HEK293 (cell line): ENCODE results near the gene LSG1.

ENCODE experiments used
- CTCF ChIA-PET: fragments of 350-600 bp; formaldehyde crosslinking; extraction: SDS; loops from one replicate; lab custom pipeline; 2021; ENCODE audit warnings: antibody characterized with exemption; lab: Yijun Ruan, JAX
- POLR2A ChIA-PET: fragments of 300-600 bp; formaldehyde crosslinking; extraction: SDS; loops from one replicate; lab custom pipeline; 2020; ENCODE audit warnings: antibody characterized with exemption, inconsistent platforms; lab: Yijun Ruan, JAX
- H3K27ac ChIP-seq: fragments of 200-500 bp; sonication (Bioruptor generic); 2 replicates; pipeline ENCODE4 v1.5.1; 2014; ENCODE audit warnings: low read depth, low read length, control low read depth, inconsistent platforms; ENCODE audit errors: extremely low read depth
- H3K36me3 ChIP-seq, 2 experiments: fragments of 200-500 bp in 1 of 2; sonication (Bioruptor generic) in 1 of 2; 1 replicate in 1 of 2; 2 replicates in 1 of 2; pipeline ENCODE4 v1.5.1; 2014 to 2017; ENCODE audit warnings: inconsistent platforms in 2 of 2, low read length in 2 of 2; ENCODE audit not compliant: control insufficient read depth in 2 of 2, insufficient read depth in 1 of 2
- H3K4me1 ChIP-seq: fragments of 200-500 bp; sonication (Bioruptor generic); 2 replicates; pipeline ENCODE4 v1.5.1; 2014; ENCODE audit warnings: mild to moderate bottlenecking, low read length, inconsistent platforms; ENCODE audit not compliant: control insufficient read depth, insufficient read depth
- H3K4me3 ChIP-seq: 2 replicates; pipeline ENCODE4 v1.5.1; 2011; ENCODE audit warnings: low read depth, mild to moderate bottlenecking, control low read depth, low read length, moderate library complexity
- H3K9me3 ChIP-seq: fragments of 200-500 bp; sonication (Bioruptor generic); 2 replicates; pipeline ENCODE4 v1.5.1; 2014; ENCODE audit warnings: low read depth, low read length, inconsistent platforms; ENCODE audit not compliant: control insufficient read depth, insufficient read depth
- BCL11A ChIP-seq: fragments of 450-650 bp; formaldehyde crosslinking; IDR thresholded peaks from 2 replicates; pipeline ENCODE4 v1.5.1; 2016; ENCODE audit warnings: low read depth, missing biosample characterization, missing genetic modification characterization
- KLF8 ChIP-seq: fragments of 450-650 bp; formaldehyde crosslinking; IDR thresholded peaks from 2 replicates; pipeline ENCODE4 v1.5.1; 2016; ENCODE audit warnings: missing biosample characterization, missing genetic modification characterization
- ZBTB48 ChIP-seq: fragments of 450-650 bp; formaldehyde crosslinking; IDR thresholded peaks from 2 replicates; pipeline ENCODE4 v1.5.1; 2016; ENCODE audit warnings: missing biosample characterization, missing genetic modification characterization
- ZNF112 ChIP-seq: fragments of 450-650 bp; formaldehyde crosslinking; IDR thresholded peaks from 2 replicates; pipeline ENCODE4 v1.5.0; 2017; ENCODE audit warnings: missing biosample characterization, missing genetic modification characterization
- ZNF133 ChIP-seq: fragments of 450-650 bp; formaldehyde crosslinking; IDR thresholded peaks from 2 replicates; pipeline ENCODE4 v1.5.1; 2016; ENCODE audit warnings: missing biosample characterization, missing genetic modification characterization
- ZNF221 ChIP-seq: fragments of 450-650 bp; formaldehyde crosslinking; IDR thresholded peaks from 2 replicates; pipeline ENCODE4 v1.5.1; 2017; ENCODE audit warnings: missing biosample characterization, missing genetic modification characterization, borderline replicate concordance
- ZNF426 ChIP-seq: fragments of 450-650 bp; formaldehyde crosslinking; IDR thresholded peaks from 2 replicates; pipeline ENCODE4 v1.5.1; 2017; ENCODE audit warnings: missing biosample characterization, missing genetic modification characterization, mild to moderate bottlenecking, inconsistent platforms, moderate library complexity
- ZNF433 ChIP-seq: fragments of 450-650 bp; formaldehyde crosslinking; IDR thresholded peaks from 2 replicates; pipeline ENCODE4 v1.5.1; 2016; ENCODE audit warnings: missing biosample characterization, missing genetic modification characterization, low read depth
- ZNF768 ChIP-seq: fragments of 450-650 bp; formaldehyde crosslinking; IDR thresholded peaks from 2 replicates; pipeline ENCODE4 v1.5.1; 2018; ENCODE audit warnings: missing biosample characterization, mild to moderate bottlenecking, missing genetic modification characterization
- ZSCAN30 ChIP-seq: fragments of 450-650 bp; IDR thresholded peaks from 2 replicates; pipeline ENCODE4 v1.5.1; 2018; ENCODE audit warnings: missing biosample characterization, mild to moderate bottlenecking, missing genetic modification characterization, moderate library complexity
- TF ChIP-seq, protein P1 (sequence below): fragments of 450-650 bp; formaldehyde crosslinking; IDR thresholded peaks from 2 replicates; pipeline ENCODE4 v1.5.1; 2016; ENCODE audit warnings: missing biosample characterization, missing genetic modification characterization
- TF ChIP-seq, protein P2 (sequence below): fragments of 450-650 bp; formaldehyde crosslinking; IDR thresholded peaks from 2 replicates; pipeline ENCODE4 v1.5.1; 2016; ENCODE audit warnings: missing biosample characterization, missing genetic modification characterization, borderline replicate concordance
- TF ChIP-seq, protein P3 (sequence below): fragments of 450-650 bp; formaldehyde crosslinking; IDR thresholded peaks from 2 replicates; pipeline ENCODE4 v1.5.1; 2016; ENCODE audit warnings: missing biosample characterization, missing genetic modification characterization
- TF ChIP-seq, protein P4 (sequence below): sonication (generic); formaldehyde crosslinking; IDR thresholded peaks from 2 replicates; pipeline ENCODE4 v1.8.1; 2022; ENCODE audit warnings: mild to moderate bottlenecking, moderate library complexity, missing genetic modification reagents
- TF ChIP-seq, protein P5 (sequence below): fragments of 450-650 bp; formaldehyde crosslinking; IDR thresholded peaks from 2 replicates; pipeline ENCODE4 v1.5.1; 2016; ENCODE audit warnings: missing biosample characterization, missing genetic modification characterization
- TF ChIP-seq, protein P6 (sequence below): fragments of 450-650 bp; formaldehyde crosslinking; IDR thresholded peaks from 2 replicates; pipeline ENCODE4 v1.5.1; 2016; ENCODE audit warnings: missing biosample characterization, missing genetic modification characterization
- TF ChIP-seq, protein P7 (sequence below): fragments of 450-650 bp; formaldehyde crosslinking; IDR thresholded peaks from 2 replicates; pipeline ENCODE4 v1.5.1; 2016; ENCODE audit warnings: missing biosample characterization, missing genetic modification characterization
- TF ChIP-seq, protein P8 (sequence below): fragments of 450-650 bp; formaldehyde crosslinking; IDR thresholded peaks from 2 replicates; pipeline ENCODE4 v1.5.1; 2016; ENCODE audit warnings: missing biosample characterization, missing genetic modification characterization, low read depth

Gene LSG1

DNA sequence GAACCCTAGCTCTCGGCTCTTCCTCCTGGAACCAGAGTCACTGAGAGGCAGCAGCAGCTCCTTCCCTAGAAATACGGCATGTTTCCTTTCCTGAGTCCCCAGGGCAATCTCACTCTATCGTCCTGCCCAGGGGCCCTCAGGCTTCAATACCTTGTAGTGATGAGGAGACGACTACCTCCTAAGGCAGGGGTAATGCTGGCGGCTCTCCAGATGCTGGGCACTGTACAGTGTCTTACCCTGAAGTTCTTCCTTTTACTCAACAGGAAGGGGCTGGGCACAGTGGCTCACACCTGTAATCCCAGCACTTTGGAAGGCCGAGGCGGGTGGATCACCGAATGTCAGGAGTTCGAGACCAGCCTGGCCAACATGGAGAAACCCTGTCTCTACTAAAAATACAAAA, 52.2 kb downstream of the LSG1 start (continued):
- TF ChIP-seq, protein P1, sequence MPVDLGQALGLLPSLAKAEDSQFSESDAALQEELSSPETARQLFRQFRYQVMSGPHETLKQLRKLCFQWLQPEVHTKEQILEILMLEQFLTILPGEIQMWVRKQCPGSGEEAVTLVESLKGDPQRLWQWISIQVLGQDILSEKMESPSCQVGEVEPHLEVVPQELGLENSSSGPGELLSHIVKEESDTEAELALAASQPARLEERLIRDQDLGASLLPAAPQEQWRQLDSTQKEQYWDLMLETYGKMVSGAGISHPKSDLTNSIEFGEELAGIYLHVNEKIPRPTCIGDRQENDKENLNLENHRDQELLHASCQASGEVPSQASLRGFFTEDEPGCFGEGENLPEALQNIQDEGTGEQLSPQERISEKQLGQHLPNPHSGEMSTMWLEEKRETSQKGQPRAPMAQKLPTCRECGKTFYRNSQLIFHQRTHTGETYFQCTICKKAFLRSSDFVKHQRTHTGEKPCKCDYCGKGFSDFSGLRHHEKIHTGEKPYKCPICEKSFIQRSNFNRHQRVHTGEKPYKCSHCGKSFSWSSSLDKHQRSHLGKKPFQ (tag by site-specific recombination): no peak
- TF ChIP-seq, protein P2, sequence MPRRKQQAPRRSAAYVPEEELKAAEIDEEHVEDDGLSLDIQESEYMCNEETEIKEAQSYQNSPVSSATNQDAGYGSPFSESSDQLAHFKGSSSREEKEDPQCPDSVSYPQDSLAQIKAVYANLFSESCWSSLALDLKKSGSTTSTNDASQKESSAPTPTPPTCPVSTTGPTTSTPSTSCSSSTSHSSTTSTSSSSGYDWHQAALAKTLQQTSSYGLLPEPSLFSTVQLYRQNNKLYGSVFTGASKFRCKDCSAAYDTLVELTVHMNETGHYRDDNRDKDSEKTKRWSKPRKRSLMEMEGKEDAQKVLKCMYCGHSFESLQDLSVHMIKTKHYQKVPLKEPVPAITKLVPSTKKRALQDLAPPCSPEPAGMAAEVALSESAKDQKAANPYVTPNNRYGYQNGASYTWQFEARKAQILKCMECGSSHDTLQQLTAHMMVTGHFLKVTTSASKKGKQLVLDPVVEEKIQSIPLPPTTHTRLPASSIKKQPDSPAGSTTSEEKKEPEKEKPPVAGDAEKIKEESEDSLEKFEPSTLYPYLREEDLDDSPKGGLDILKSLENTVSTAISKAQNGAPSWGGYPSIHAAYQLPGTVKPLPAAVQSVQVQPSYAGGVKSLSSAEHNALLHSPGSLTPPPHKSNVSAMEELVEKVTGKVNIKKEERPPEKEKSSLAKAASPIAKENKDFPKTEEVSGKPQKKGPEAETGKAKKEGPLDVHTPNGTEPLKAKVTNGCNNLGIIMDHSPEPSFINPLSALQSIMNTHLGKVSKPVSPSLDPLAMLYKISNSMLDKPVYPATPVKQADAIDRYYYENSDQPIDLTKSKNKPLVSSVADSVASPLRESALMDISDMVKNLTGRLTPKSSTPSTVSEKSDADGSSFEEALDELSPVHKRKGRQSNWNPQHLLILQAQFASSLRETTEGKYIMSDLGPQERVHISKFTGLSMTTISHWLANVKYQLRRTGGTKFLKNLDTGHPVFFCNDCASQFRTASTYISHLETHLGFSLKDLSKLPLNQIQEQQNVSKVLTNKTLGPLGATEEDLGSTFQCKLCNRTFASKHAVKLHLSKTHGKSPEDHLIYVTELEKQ (tag by site-specific recombination): no peak
- TF ChIP-seq KLF8 (tag by site-specific recombination) (no peak), ZNF112 (tag by site-specific recombination) (no peak), ZBTB48 (tag by site-specific recombination) (no peak)
- TF ChIP-seq, protein P3, sequence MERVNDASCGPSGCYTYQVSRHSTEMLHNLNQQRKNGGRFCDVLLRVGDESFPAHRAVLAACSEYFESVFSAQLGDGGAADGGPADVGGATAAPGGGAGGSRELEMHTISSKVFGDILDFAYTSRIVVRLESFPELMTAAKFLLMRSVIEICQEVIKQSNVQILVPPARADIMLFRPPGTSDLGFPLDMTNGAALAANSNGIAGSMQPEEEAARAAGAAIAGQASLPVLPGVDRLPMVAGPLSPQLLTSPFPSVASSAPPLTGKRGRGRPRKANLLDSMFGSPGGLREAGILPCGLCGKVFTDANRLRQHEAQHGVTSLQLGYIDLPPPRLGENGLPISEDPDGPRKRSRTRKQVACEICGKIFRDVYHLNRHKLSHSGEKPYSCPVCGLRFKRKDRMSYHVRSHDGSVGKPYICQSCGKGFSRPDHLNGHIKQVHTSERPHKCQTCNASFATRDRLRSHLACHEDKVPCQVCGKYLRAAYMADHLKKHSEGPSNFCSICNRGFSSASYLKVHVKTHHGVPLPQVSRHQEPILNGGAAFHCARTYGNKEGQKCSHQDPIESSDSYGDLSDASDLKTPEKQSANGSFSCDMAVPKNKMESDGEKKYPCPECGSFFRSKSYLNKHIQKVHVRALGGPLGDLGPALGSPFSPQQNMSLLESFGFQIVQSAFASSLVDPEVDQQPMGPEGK (tag by site-specific recombination): no peak

DNA sequence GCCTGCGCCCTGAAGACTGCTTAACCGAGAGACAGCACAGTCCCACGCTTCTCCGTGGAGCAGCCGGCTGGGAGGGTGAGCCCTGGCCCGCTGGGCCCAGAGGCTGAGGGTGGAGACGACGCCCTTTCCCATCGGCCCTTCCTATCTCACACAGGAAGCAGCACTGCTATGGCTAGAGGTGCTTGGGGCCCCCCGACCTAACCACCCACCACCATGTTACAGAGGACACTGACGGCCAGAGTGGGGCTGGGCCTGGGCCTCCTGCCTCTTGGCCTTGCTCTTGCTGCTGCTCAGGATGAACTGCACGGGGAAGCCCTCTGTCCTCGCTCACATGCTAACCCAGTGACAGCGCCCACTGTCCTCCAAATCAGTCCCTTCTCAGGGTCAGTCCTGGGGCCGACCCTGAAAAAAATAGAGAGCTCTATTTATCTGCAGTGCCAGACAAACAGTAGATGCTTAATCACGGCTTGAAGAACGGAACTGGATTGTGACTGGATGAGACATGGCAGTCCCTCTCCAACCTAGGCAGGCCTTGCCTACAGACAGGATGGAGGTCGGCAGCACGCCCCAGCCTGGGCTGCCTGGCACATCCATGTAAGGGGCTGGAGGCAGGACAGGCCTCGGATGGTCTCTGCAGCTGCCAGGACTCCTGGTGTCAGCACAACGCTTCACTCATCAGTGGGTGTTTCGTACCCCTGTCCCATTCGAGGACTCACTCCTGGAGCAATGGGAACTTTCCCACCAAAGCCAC, 53.0 kb downstream of the LSG1 start:
- ChIA-PET CTCF (interaction anchor here (1.4 kb wide), 1 partner anchor 14 kb away, joined by 4 read pairs; no protein-coding TSS in a partner anchor), POLR2A (no interaction called here)
- Histone ChIP-seq H3K4me1 (peaks cover 2% of the 10 kb centered on the region; the same call in 1 of the 2 replicates), H3K9me3 (no peaks in the 10 kb centered on the region), H3K36me3 (peaks cover 0 to 9% of the 10 kb centered on the region in 2 experiments; a peak in 2 of 3 replicates), H3K27ac (no peak overlapping the region), H3K4me3 (no peak overlapping the region)
- no peak for TF ChIP-seq ZNF221 (tag by site-specific recombination)
- TF ChIP-seq, protein P4, sequence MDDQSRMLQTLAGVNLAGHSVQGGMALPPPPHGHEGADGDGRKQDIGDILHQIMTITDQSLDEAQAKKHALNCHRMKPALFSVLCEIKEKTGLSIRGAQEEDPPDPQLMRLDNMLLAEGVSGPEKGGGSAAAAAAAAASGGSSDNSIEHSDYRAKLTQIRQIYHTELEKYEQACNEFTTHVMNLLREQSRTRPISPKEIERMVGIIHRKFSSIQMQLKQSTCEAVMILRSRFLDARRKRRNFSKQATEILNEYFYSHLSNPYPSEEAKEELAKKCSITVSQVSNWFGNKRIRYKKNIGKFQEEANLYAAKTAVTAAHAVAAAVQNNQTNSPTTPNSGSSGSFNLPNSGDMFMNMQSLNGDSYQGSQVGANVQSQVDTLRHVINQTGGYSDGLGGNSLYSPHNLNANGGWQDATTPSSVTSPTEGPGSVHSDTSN (CRISPR knock-in tag): no peak
- no peak for TF ChIP-seq ZNF433
- TF ChIP-seq ZNF768 (tag by site-specific recombination): no peak
- TF ChIP-seq, protein P5, sequence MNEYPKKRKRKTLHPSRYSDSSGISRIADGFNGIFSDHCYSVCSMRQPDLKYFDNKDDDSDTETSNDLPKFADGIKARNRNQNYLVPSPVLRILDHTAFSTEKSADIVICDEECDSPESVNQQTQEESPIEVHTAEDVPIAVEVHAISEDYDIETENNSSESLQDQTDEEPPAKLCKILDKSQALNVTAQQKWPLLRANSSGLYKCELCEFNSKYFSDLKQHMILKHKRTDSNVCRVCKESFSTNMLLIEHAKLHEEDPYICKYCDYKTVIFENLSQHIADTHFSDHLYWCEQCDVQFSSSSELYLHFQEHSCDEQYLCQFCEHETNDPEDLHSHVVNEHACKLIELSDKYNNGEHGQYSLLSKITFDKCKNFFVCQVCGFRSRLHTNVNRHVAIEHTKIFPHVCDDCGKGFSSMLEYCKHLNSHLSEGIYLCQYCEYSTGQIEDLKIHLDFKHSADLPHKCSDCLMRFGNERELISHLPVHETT (tag by site-specific recombination): no peak
- TF ChIP-seq, protein P6, sequence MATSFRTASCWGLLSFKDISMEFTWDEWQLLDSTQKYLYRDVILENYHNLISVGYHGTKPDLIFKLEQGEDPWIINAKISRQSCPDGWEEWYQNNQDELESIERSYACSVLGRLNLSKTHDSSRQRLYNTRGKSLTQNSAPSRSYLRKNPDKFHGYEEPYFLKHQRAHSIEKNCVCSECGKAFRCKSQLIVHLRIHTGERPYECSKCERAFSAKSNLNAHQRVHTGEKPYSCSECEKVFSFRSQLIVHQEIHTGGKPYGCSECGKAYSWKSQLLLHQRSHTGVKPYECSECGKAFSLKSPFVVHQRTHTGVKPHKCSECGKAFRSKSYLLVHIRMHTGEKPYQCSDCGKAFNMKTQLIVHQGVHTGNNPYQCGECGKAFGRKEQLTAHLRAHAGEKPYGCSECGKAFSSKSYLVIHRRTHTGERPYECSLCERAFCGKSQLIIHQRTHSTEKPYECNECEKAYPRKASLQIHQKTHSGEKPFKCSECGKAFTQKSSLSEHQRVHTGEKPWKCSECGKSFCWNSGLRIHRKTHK: no peak
- TF ChIP-seq BCL11A: no peak
- no peak for TF ChIP-seq ZNF426 (tag by site-specific recombination)
- TF ChIP-seq, protein P7, sequence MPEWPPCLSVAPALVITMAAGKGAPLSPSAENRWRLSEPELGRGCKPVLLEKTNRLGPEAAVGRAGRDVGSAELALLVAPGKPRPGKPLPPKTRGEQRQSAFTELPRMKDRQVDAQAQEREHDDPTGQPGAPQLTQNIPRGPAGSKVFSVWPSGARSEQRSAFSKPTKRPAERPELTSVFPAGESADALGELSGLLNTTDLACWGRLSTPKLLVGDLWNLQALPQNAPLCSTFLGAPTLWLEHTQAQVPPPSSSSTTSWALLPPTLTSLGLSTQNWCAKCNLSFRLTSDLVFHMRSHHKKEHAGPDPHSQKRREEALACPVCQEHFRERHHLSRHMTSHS (tag by site-specific recombination): no peak
- no peak for TF ChIP-seq ZNF133 (tag by site-specific recombination)
- no peak for TF ChIP-seq KLF8 (tag by site-specific recombination)
- TF ChIP-seq, protein P8, sequence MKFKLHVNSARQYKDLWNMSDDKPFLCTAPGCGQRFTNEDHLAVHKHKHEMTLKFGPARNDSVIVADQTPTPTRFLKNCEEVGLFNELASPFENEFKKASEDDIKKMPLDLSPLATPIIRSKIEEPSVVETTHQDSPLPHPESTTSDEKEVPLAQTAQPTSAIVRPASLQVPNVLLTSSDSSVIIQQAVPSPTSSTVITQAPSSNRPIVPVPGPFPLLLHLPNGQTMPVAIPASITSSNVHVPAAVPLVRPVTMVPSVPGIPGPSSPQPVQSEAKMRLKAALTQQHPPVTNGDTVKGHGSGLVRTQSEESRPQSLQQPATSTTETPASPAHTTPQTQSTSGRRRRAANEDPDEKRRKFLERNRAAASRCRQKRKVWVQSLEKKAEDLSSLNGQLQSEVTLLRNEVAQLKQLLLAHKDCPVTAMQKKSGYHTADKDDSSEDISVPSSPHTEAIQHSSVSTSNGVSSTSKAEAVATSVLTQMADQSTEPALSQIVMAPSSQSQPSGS: no peak
- no peak for TF ChIP-seq ZSCAN30 (tag by site-specific recombination)
- TF ChIP-seq, protein P1 (tag by site-specific recombination): no peak
